ENCODE results near the gene ABTB2. TPM values are rescaled to one million over a fixed set of nuclear protein-coding genes. Genes with fewer than 3 reads are reported as not detected.
A peak's percentile ranks its signal among the peaks of the same experiment; 100 is the strongest.
"Not testable (repeated sequence)": the region's sequence is repeated elsewhere in the genome, so short reads cannot be mapped to it uniquely, and the experiment has no call there.

The ABTB2 gene
- total RNA-seq, 1 donor from 2014 or later = 32.9 TPM

DNA sequence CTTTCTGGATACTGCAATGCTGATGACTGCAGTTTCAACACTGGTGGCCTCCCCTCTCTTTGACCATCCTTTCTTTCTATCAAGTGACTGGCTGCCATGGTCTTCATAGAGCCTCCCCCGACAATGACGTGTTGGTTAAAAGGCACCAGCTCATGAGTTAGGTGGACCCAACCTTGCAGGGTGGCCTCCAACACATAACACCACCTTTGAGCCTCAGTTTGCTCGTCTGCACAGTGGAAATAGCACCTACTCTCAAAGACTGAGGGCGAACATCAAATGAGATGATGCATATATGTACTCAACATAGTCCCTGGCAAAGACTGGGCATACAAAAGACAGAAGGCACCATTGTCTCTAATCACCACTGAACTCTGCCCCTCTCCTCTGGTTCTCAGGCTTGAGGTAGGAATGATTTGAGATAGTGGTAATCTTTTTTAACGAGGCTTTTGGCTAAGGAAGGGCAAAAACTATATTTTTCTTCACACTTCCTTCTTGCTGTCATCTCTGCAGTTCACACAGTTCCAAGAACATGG lies 133.3 kb downstream of the ABTB2 start:
- intact Hi-C loops (cut with micrococcal nuclease) = no loop called here
- Mint-ChIP-seq H3K36me3 (ENCODE audit: low read depth) (no peaks in the 10 kb centered on the region), H3K27ac (no peak overlapping the region), H3K27me3 (ENCODE audit: low read depth) (no peaks in the 10 kb centered on the region), H3K4me3 (ENCODE audit: low read depth) (no peak overlapping the region), H3K9me3 (no peaks in the 10 kb centered on the region), H3K4me1 (ENCODE audit: low read depth) (peaks cover 4% of the 10 kb centered on the region)
- DNase-seq (ENCODE audit: low spot score) = no peak

DNA sequence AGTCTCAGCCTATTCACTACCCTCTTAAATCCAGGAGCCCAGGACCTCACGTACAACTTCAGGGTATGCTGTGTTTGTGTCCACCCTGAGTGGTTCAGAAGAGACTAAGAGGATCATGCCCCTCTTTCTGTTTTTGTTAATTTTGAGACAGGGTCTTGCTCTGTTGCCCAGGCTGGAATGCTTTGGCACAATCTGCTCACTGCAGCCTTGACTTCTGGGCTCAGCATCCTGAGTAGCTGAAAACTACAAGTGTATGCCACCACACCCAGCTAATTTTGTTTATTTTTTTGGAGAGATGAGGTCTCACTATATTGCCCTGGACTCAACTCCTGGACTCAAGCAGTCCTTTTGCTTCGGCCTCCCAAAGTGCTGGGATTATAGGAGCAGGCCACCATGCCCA lies 133.9 kb downstream of the ABTB2 start:
- DNase-seq (ENCODE audit: low spot score) = no peak
- Mint-ChIP-seq H3K4me1 (ENCODE audit: low read depth) (peaks cover 5% of the 10 kb centered on the region), H3K36me3 (ENCODE audit: low read depth) (no peaks in the 10 kb centered on the region), H3K27me3 (ENCODE audit: low read depth) (no peaks in the 10 kb centered on the region), H3K4me3 (ENCODE audit: low read depth) (no peak overlapping the region), H3K9me3 (no peaks in the 10 kb centered on the region), H3K27ac (no peak overlapping the region)
- intact Hi-C loops (cut with micrococcal nuclease) = no loop called here

DNA sequence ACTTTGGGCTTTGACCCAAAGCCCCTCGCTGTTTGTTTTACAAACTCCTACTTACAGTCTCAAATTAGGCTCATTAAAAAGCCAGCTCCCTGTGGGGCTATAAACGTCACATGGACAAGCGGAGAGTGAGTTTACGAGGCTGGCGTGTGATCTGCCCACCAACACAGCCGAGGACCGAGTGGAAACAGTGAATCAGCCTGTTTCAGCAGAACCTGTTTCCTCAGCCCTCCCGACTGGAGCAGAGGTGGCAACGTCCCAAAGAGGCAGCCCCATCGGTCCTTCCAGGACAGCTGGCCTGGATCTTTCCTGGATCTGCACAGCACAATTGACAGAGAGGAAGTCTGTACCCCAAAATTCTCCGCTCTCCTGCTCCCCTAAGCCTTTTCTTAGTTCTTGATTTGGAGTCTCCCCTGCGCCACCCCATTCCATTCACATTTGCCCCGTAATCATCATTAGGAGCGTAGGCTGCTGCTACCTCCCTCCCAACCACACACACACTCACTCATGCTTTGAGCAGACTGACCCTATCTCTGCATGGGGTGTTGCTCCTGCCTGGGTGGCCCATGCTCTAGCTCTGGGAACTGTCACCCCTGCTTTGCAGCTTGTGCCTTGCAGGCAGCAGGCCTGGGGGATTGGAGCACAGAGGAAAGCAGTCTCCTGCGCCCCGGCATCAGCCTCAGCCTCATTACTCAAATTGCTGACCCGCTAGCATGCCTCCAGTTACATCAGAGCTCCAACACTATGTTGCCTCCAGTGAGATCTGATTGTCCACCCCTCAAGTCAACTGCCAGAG lies 134.6 kb downstream of the ABTB2 start:
- intact Hi-C loops (cut with micrococcal nuclease) = no loop called here
- Mint-ChIP-seq H3K27ac (peak overlapping the region; percentile 1), H3K36me3 (ENCODE audit: low read depth) (no peaks in the 10 kb centered on the region), H3K9me3 (no peaks in the 10 kb centered on the region), H3K4me1 (ENCODE audit: low read depth) (peaks cover 9% of the 10 kb centered on the region), H3K27me3 (ENCODE audit: low read depth) (no peaks in the 10 kb centered on the region), H3K4me3 (ENCODE audit: low read depth) (no peak overlapping the region)
- no peak for DNase-seq (ENCODE audit: low spot score)

DNA sequence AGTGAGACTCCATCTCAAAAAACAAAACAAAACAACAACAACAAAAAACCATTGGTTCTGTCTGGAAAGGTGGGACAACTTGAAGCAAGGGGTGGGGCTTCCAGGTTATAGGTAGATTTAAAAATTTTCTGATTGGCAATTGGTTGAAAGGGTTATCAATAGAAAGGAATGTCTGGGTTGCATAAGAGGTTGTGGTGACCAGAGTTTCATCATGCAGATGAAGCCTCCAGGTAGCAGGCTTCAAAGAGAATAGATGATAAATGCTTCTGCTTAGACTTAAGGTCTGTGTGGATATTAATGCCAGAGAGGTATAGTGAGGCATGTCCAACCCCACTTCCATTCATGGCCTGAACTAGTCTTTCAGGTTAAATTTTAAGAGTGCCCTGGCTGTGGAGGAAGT lies 135.8 kb downstream of the ABTB2 start:
- intact Hi-C loops (cut with micrococcal nuclease) = no loop called here
- no peak overlapping the region for H3K27ac Mint-ChIP-seq
- no peaks in the 10 kb centered on the region for H3K36me3 Mint-ChIP-seq (ENCODE audit: low read depth)
- H3K27me3 Mint-ChIP-seq (ENCODE audit: low read depth) = no peaks in the 10 kb centered on the region
- no peak for DNase-seq (ENCODE audit: low spot score)
- H3K9me3 Mint-ChIP-seq = no peaks in the 10 kb centered on the region
- no peak overlapping the region for H3K4me3 Mint-ChIP-seq (ENCODE audit: low read depth)
- H3K4me1 Mint-ChIP-seq (ENCODE audit: low read depth) = peaks cover 8% of the 10 kb centered on the region

DNA sequence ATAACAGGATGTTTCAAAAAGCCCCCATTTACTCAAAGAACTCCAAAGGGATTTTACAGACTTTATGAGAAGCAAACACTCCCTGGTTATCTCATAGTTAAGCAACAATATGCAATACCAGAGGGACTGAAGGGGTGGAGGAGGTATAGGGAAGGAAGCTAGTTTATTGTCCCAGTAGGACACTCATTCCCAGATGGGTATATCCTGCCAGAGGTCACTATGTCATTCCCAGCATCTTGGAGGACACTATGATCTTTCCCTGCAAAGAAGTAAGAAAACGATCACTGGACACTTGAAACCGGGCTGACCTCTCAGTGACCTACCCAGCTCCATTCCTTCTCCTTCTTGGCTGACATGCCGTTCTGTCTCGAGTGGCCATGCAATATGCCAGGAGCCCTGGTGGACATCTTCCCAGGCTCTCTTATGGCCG lies 137.9 kb downstream of the ABTB2 start:
- Mint-ChIP-seq H3K27me3 (ENCODE audit: low read depth) (no peaks in the 10 kb centered on the region), H3K27ac (no peak overlapping the region), H3K36me3 (ENCODE audit: low read depth) (no peaks in the 10 kb centered on the region), H3K4me3 (ENCODE audit: low read depth) (no peak overlapping the region), H3K9me3 (no peaks in the 10 kb centered on the region), H3K4me1 (ENCODE audit: low read depth) (peaks cover 13% of the 10 kb centered on the region)
- intact Hi-C loops (cut with micrococcal nuclease) = no loop called here
- no peak for DNase-seq (ENCODE audit: low spot score)

DNA sequence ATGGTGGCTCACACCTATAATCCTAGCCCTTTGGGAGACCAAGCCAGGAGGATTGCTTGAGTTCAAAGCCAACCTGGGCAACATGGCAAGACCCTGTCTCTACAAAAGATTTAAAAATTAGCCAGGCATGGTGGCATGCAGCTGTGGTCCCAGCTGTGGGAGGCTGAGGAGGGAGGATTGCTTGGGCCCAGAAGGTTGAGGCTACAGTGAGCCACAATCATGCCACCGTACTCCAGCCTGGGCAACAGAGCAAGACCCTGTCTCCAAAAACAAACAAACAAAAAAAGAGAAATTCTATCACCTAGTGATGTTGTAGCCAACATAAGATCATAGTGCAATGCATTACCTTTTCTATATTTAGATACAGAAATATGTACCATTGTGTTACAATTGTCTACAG lies 138.5 kb downstream of the ABTB2 start:
- Mint-ChIP-seq H3K27ac (no peak overlapping the region), H3K4me1 (ENCODE audit: low read depth) (peaks cover 18% of the 10 kb centered on the region)

DNA sequence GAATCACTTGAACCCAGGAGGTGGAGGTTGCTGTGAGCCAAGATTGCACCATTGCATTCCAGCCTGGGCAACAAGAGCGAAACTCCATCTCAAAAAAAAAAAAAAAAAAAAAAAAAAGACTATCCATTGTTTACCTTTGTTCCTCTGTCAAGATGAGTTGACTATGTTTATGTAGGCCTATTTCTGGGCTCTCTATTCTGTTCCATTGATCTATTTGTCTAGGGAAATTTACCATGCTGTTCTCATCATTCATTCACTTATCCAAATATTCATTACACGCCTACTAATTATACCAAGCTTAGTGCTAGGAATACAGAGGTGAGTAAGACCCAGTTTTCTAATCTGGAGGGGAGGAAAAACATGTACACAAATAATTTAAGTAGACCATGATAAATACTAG lies 139.1 kb downstream of the ABTB2 start:
- H3K9me3 Mint-ChIP-seq; H3K4me3 Mint-ChIP-seq (ENCODE audit: low read depth); DNase-seq (ENCODE audit: low spot score); H3K36me3 Mint-ChIP-seq (ENCODE audit: low read depth); H3K27ac Mint-ChIP-seq; intact Hi-C loops (cut with micrococcal nuclease); H3K27me3 Mint-ChIP-seq (ENCODE audit: low read depth): not testable (repeated sequence)
- H3K4me1 Mint-ChIP-seq (ENCODE audit: low read depth) = peaks cover 22% of the 10 kb centered on the region

More for the DNA sequence above, 138.5 kb downstream of the ABTB2 start:
- H3K36me3 Mint-ChIP-seq (ENCODE audit: low read depth) = no peaks in the 10 kb centered on the region
- H3K4me3 Mint-ChIP-seq (ENCODE audit: low read depth) = no peak overlapping the region
- no peaks in the 10 kb centered on the region for H3K27me3 Mint-ChIP-seq (ENCODE audit: low read depth)
- DNase-seq (ENCODE audit: low spot score) = no peak
- intact Hi-C loops (cut with micrococcal nuclease) = no loop called here
- no peaks in the 10 kb centered on the region for H3K9me3 Mint-ChIP-seq

DNA sequence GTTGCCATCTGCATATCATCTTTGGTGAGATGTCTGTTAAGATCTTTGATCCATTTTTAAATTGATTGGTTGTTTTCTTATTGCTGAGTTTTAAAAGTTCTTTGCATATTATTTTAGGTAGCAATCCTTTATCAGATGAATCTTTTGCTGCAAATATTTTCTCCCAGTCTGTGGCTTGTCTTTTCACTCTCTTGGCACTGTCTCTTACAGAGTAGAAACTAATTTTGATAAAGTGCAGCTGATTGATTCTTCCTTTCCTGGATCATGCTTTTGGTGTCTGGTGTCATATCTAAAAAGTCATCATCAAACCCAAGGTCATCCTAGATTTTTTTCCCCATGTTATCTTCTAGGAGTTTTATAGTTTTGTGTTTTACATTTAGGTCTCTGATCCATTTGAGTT lies 139.7 kb downstream of the ABTB2 start:
- H3K36me3 Mint-ChIP-seq (ENCODE audit: low read depth) = no peaks in the 10 kb centered on the region
- no peak for DNase-seq (ENCODE audit: low spot score)
- no peaks in the 10 kb centered on the region for H3K27me3 Mint-ChIP-seq (ENCODE audit: low read depth)
- no peaks in the 10 kb centered on the region for H3K9me3 Mint-ChIP-seq
- H3K4me3 Mint-ChIP-seq (ENCODE audit: low read depth) = no peak overlapping the region
- no peak overlapping the region for H3K27ac Mint-ChIP-seq
- H3K4me1 Mint-ChIP-seq (ENCODE audit: low read depth) = peaks cover 23% of the 10 kb centered on the region
- intact Hi-C loops (cut with micrococcal nuclease) = no loop called here

DNA sequence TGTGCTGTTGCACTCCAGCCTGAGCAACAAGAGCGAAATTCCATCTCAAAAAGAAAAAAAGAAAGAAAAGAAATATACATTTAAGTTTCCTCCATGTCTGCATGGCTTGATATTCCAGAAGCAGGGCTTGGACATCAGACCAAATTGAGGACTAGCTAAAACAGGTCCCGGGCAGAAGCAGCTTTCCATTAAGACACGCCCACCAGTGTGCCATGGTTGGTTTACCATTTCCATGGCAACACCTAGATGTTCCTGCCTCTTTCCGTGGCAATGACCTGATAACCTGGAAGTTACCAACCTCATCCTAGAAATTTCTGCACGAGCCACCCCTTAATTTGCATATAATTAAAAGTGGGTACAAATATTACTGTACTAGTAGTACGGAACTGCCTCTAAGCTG lies 141.1 kb downstream of the ABTB2 start:
- no peaks in the 10 kb centered on the region for H3K27me3 Mint-ChIP-seq (ENCODE audit: low read depth)
- H3K27ac Mint-ChIP-seq = no peak overlapping the region
- intact Hi-C loops (cut with micrococcal nuclease) = no loop called here
- peaks cover 23% of the 10 kb centered on the region for H3K4me1 Mint-ChIP-seq (ENCODE audit: low read depth)
- no peak for DNase-seq (ENCODE audit: low spot score)
- no peaks in the 10 kb centered on the region for H3K36me3 Mint-ChIP-seq (ENCODE audit: low read depth)
- H3K4me3 Mint-ChIP-seq (ENCODE audit: low read depth) = no peak overlapping the region
- no peaks in the 10 kb centered on the region for H3K9me3 Mint-ChIP-seq

DNA sequence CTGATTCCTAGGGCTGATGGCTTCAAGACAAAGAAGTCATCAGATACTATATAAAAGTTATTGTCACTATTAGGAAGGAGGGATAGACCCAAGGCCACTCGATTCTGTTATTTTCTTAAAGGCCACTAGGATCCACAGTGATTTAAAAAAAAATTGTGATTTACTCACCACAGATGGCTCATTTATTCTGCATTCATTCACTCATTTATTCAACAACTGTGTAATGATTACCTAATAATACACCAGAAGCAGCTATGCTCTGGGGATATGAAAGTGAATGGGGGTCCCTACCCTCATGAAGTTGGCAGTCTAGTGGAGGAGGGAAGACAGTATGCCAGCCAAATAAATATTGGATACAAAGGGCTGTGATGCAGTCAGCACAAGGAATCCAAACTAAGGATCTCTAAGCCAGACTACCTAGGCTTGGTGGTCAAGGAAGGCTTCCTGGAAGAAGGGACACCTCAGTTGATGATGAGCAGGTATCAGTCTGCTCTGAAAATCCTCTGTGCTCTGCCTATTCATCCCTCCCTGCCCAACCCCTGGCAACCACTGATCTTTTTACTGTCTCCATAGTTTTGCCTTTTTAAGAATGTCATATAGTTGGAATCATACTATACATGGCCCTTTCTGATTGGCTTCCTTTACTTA lies 141.9 kb downstream of the ABTB2 start:
- H3K4me1 Mint-ChIP-seq (ENCODE audit: low read depth) = peaks cover 23% of the 10 kb centered on the region
- H3K9me3 Mint-ChIP-seq = no peaks in the 10 kb centered on the region
- DNase-seq (ENCODE audit: low spot score) = no peak
- no peaks in the 10 kb centered on the region for H3K36me3 Mint-ChIP-seq (ENCODE audit: low read depth)
- no peak overlapping the region for H3K27ac Mint-ChIP-seq
- no peak overlapping the region for H3K4me3 Mint-ChIP-seq (ENCODE audit: low read depth)
- H3K27me3 Mint-ChIP-seq (ENCODE audit: low read depth) = no peaks in the 10 kb centered on the region
- intact Hi-C loops (cut with micrococcal nuclease) = loop anchor here (1.0 to 2.0 kb wide), 4 partner anchors 18 to 41 kb away; no protein-coding TSS in a partner anchor

DNA sequence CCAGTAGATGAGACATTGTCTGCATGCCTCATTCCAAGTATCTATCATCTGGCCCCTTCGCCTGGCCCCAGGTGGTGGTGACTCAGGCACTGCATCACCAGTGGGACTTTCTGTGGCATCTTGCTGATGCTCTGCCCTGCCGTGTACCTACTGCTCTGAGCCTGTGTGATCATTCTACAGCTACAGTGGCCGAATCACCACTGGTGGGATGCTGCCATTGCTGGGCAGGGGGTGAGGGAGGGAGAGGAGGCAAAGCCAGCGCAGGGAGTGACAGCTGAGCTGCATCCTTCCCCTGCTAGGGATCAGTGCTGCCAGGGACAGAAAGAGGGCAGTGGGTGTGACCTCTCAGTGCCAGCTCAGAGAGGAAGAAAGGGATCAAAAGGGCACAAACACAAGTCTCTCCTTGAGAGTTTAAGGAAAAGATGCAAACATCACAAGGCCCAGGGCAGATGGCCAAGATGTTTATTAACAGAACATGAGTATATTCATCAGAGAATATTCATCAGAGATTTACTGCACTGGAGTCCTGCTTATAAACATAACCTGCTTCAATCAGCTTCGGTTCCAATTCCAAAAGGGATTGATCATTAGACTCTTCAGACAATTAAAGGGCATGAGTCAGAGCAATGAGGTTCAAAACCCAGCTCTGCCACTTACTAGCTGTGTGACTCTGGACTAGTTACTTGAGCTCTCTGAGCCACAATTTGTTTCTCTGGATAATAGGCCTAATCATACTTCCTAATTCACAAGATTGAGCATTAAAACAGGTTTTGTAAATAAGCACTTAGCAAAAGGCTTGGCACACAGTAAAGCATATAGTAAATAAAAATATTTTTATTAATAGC lies 142.6 kb downstream of the ABTB2 start:
- no peak for DNase-seq (ENCODE audit: low spot score)
- intact Hi-C loops (cut with micrococcal nuclease) = loop anchor here (1.0 to 2.0 kb wide), 4 partner anchors 19 to 40 kb away; no protein-coding TSS in a partner anchor
- Mint-ChIP-seq H3K36me3 (ENCODE audit: low read depth) (no peaks in the 10 kb centered on the region), H3K27ac (peak overlapping the region; percentile 84), H3K9me3 (no peaks in the 10 kb centered on the region), H3K27me3 (ENCODE audit: low read depth) (no peaks in the 10 kb centered on the region), H3K4me3 (ENCODE audit: low read depth) (peak overlapping the region; percentile 6), H3K4me1 (ENCODE audit: low read depth) (peaks cover 27% of the 10 kb centered on the region)

DNA sequence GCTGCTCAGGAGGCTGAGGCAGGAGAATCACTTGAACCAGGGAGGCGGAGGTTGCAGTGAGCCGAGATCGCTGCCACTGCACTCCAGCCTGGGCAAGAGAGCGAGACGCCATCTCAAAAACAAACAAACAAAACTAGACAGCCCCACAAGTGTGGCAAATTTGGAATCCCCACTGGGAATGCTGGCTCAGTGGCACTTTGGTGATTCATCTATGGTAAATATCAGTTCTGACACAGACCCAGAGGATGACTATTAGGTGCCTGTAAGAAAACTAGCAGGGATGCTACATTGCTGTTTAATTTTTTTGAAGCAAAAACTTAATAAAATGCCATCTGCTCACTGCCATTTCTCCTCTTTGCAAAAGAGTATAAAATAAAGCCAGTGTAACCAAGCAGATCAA lies 144.4 kb downstream of the ABTB2 start:
- H3K9me3 Mint-ChIP-seq = no peaks in the 10 kb centered on the region
- H3K4me3 Mint-ChIP-seq (ENCODE audit: low read depth) = no peak overlapping the region
- no peak for DNase-seq (ENCODE audit: low spot score)
- H3K27me3 Mint-ChIP-seq (ENCODE audit: low read depth) = no peaks in the 10 kb centered on the region
- no peaks in the 10 kb centered on the region for H3K36me3 Mint-ChIP-seq (ENCODE audit: low read depth)
- intact Hi-C loops (cut with micrococcal nuclease) = no loop called here
- peaks cover 32% of the 10 kb centered on the region for H3K4me1 Mint-ChIP-seq (ENCODE audit: low read depth)
- H3K27ac Mint-ChIP-seq = no peak overlapping the region

Measured in activated T-helper 2 cell treated with anti-CD3 and anti-CD28 coated beads, Interferon-gamma antibody, Interleukin-2, Interleukin-4, amounts not matched to agents 10 μg/mL and 5 μg/mL and 100 μg/mL, durations not matched to agents 14 hours and 24 hours and 36 hours (primary cell).